Astrocyte of the spinal cord (primary cell): ENCODE data around the gene NSRP1.
"Not testable (repeated sequence)": the region's sequence is repeated elsewhere in the genome, so short reads cannot be mapped to it uniquely, and the experiment has no call there.

Source experiments
- DNase-seq: peaks from one replicate; pipeline ENCODE4 v3.0.0; 2011; ENCODE audit warnings: low read depth, low spot score
- H3K4me3 ChIP-seq: 2 replicates; pipeline ENCODE4 v1.5.1; 2011; ENCODE audit warnings: low read depth, mild to moderate bottlenecking, low read length, moderate library complexity
- in situ Hi-C: cut with HindIII; loops from 2 replicates; pipeline ENCODE4 v1.10.0; 2017; ENCODE audit warnings: low sequenced_read_pairs
- TF ChIP-seq, protein P1 (sequence below): IDR thresholded peaks from 2 replicates; pipeline ENCODE4 v1.5.1; 2012; ENCODE audit warnings: low read depth, mild to moderate bottlenecking, low read length, inconsistent platforms

The NSRP1 gene

DNA sequence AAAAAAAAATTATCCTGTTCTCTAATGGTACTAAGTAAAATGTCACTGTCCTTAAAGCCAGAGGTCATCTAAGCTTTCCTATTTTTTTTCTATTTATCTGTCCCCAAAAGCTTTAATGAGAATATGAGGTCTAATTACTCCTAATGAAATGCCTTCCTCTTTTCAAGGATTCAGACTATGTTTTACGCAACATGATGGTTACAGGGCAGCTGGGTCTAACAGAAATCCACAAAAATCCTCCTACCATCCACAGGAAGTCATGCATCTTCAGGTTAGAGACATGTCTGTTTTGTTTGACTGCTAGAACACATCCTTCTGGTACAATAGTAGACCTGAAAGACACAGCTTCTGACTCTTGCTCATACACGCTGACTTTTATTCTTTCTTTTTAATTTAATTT, 29.7 kb upstream of the NSRP1 start:
- DNase-seq = no peak
- in situ Hi-C loops = no loop called here
- TF ChIP-seq, protein P1, sequence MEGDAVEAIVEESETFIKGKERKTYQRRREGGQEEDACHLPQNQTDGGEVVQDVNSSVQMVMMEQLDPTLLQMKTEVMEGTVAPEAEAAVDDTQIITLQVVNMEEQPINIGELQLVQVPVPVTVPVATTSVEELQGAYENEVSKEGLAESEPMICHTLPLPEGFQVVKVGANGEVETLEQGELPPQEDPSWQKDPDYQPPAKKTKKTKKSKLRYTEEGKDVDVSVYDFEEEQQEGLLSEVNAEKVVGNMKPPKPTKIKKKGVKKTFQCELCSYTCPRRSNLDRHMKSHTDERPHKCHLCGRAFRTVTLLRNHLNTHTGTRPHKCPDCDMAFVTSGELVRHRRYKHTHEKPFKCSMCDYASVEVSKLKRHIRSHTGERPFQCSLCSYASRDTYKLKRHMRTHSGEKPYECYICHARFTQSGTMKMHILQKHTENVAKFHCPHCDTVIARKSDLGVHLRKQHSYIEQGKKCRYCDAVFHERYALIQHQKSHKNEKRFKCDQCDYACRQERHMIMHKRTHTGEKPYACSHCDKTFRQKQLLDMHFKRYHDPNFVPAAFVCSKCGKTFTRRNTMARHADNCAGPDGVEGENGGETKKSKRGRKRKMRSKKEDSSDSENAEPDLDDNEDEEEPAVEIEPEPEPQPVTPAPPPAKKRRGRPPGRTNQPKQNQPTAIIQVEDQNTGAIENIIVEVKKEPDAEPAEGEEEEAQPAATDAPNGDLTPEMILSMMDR = no peak
- H3K4me3 ChIP-seq = no peak overlapping the region

DNA sequence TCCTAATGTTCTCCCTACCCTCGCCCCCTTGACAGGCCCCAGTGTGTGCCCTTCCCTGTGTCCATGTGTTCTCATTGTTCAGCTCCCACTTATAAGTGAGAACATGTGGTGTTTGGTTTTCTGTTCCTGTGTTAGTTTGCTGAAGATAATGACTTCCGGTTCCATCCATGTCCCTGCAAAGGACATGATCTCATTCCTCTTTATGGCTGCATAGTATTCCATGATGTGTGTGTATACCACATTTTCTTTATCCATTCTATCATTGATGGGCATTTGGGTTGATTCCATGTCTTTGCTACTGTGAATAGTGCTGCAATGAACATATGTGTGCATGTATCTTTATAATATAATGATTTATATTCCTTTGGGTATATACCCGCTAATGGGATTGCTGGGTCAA, 29.2 kb upstream of the NSRP1 start:
- DNase-seq, in situ Hi-C loops: not testable (repeated sequence)

DNA sequence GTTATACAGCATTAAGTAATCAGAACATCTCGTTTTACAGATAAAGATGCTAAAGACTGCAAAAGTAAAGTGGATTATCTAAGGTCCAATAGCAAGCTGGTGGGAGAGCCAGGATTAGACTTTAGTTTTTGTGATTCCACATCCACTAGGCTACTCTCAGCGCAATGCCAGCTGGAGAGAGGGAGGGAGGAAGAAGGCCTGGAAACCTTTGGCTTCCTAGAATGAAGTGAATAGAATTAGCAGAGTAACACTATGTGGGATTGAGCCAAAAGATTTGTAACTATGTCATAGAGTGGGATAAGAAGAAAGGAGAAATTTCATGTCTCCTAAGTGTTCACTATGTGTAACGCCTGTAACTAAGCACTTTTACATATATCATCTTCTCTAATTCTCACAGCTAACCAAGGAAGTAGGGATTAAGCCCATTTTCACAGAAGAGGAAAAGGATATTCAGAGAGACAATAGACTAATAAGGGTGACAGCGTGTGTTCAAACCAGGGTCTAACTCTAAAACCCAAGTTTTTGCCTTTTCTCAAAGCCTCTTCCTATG, 25.4 kb upstream of the NSRP1 start:
- in situ Hi-C loops = no loop called here
- no peak overlapping the region for H3K4me3 ChIP-seq
- no peak for DNase-seq
- TF ChIP-seq, protein P1 = no peak

More for the DNA sequence above, 29.2 kb upstream of the NSRP1 start:
- H3K4me3 ChIP-seq = not testable (repeated sequence)

DNA sequence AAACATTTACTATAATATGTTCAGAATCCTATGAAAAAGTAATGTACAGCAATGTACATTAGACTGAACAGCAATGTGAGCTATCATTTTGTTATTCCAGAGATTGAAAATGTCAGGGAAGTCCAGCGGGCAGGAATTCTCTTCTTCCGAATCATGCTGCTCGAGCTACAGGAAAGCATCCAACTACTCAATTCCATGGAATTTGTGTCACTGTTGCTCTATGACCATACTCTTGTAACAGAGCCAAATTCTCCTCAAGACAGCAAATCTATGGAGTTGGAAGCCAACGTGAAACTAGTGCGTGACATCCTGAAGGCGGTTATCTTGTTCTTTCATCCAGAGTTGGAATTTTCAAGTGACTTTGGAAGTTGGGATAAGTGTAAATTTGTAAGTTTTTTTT, 24.8 kb upstream of the NSRP1 start:
- peak; percentile 69 for DNase-seq
- in situ Hi-C loops = no loop called here
- H3K4me3 ChIP-seq = no peak overlapping the region
- TF ChIP-seq, protein P1 = no peak

DNA sequence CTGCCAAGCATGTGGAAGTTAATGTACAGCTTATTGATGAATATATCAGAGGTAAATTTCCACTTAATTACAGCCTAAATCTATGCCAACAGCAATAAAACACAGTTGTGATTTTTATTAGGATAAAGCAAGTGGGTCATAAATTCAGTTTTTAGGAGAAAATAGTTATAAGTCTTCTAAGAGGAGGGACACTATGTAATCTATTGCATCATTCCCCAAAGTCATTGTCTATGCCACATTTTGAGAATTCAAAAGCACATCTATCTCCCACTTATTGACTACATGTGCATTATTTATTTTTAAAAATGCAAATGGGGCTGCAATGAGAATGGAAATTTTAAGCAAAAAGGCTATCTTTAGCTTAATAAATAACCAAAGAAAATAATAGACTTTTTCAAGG, 23.7 kb upstream of the NSRP1 start:
- TF ChIP-seq, protein P1 = no peak
- H3K4me3 ChIP-seq = no peak overlapping the region
- in situ Hi-C loops = no loop called here
- no peak for DNase-seq

DNA sequence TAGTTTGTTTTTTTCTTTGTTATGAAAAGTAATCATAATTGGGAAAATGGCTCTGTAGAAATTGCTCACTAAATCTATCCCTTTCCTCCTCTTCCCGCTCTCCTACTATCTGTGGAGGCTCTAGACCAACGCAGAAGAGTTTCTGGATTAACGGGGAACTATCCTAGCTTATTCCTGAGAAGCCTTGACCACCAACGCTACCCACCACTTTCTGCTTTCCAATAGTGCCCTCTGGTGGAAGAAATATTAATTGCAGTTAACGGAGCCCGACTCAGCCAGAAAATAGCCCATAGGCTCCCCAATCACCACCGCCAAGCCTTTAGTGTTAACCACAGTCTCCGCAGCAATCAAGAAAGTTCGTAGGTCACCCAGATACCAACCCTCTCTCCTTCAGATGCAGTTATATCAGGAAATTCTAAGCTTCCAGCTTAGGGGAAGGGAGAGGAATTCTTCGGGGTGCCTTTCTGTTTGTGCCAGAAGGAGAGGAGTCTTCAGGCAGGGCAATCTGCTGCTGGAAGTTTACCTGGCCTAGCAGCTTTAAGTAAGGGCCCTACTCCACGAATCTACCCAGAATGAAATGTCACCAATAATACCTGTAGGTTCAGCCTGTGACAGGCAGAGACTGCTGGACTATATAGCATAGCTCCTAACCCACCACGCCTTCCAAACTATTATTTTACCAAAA, 23.0 kb upstream of the NSRP1 start:
- no peak overlapping the region for H3K4me3 ChIP-seq
- in situ Hi-C loops = no loop called here
- DNase-seq = peak; percentile 59
- TF ChIP-seq, protein P1 = peak; percentile 68

DNA sequence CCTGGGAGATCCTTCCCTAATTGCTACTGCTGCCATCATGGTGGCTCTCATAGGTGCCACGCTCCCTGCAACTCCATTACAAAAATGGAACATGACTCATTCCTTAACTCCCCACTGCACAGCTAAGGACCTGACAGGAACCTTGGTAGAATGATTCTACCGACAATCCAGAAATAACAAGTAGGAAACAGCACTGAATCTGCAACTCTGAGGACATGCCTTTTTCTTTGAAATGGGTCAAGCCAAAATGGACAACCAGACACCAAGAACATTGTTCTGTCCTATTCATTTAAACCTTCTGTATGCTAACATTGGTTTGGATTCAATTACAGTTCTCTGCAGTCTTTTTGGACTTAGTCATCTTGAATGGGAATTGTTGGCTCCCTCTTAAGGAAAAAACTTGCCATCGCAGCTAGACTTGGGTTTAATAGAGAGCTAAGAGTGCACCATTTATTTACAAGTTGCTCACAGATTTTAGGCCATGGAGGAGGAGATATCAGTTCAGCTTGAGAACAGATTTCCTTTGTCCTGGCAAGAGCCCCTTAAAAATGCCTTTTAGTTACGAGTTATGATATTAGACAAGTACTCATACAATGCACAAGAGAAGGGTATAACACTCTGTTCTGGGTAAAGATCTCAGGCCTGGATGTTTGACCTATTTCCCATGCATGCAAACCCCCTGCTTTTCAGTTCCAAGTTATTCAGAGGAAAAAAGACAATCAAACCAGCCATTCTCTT, 20.9 kb upstream of the NSRP1 start:
- no peak overlapping the region for H3K4me3 ChIP-seq
- TF ChIP-seq, protein P1 = peak; percentile 67
- DNase-seq = peak; percentile 85
- in situ Hi-C loops = no loop called here
